ENCODE results near the gene RXRA.

Gene RXRA

GRCh38 chr9:134360180-134360759, 34.0 kb downstream of the RXRA start:
- Histone ChIP-seq H4K91ac (ENCODE audit: low read depth, low read length, poor library complexity) (no peak overlapping the region), H2BK15ac (ENCODE audit: low read length) (peak overlapping the region; percentile 49), H3K27me3 (ENCODE audit: control insufficient read depth in 3 of 3, insufficient read depth in 3 of 3, low read depth in 1 of 3, low read length in 3 of 3) (no peaks in the 10 kb centered on the region), H3K4me2 (ENCODE audit: insufficient read depth, low read length, poor library complexity, severe bottlenecking) (no peak overlapping the region), H3K4me1 (ENCODE audit: control insufficient read depth in 2 of 2, insufficient read depth in 1 of 2, low read depth in 1 of 2, low read length in 2 of 2) (peaks cover under 1 to 8% of the 10 kb centered on the region in 2 donors), H3K18ac (ENCODE audit: low read length) (peak overlapping the region; percentile 74), H3K27ac (replicated peaks; ENCODE audit: low read length) (no peak overlapping the region), H4K8ac (ENCODE audit: low read depth, low read length) (no peak overlapping the region), H2AFZ (ENCODE audit: low read length) (no peak overlapping the region), H2BK120ac (ENCODE audit: low read depth, low read length) (peak overlapping the region; percentile 87), H3K14ac (ENCODE audit: low read length) (peak overlapping the region; percentile 38), H3K36me3 (replicated peaks in 1 of 2; ENCODE audit: control insufficient read depth in 2 of 2, insufficient read depth in 2 of 2, low read length in 2 of 2) (no peaks in the 10 kb centered on the region), H3K23ac (ENCODE audit: low read depth, low read length, poor library complexity) (peak overlapping the region; percentile 80), H3K9ac (ENCODE audit: low read depth, low read length, poor library complexity) (no peak overlapping the region), H2BK5ac (ENCODE audit: low read length) (no peak overlapping the region), H3K4ac (ENCODE audit: low read length) (peak overlapping the region; percentile 23), H2AK5ac (ENCODE audit: low read depth, low read length) (peak overlapping the region; percentile 90), H2BK12ac (ENCODE audit: low read length) (no peak overlapping the region), H3K9me3 (replicated peaks in 1 of 2; ENCODE audit: control insufficient read depth in 2 of 2, insufficient read depth in 1 of 2, low read depth in 1 of 2, low read length in 2 of 2) (no peaks in the 10 kb centered on the region), H3K4me3 (ENCODE audit: low read length in 2 of 2) (no peak overlapping the region), H3K79me1 (ENCODE audit: low read depth, low read length) (peaks cover 48% of the 10 kb centered on the region)
- DNase-seq (ENCODE audit: low spot score): no peak
- no CpG with 5 or more reads among the region's 30 CpGs for WGBS, 2 donors (ENCODE audit: extremely low coverage in 2 of 2, insufficient read length in 2 of 2, insufficient replicate concordance in 1 of 2)

GRCh38 chr9:134360897-134361296, 34.6 kb downstream of the RXRA start:
- peak overlapping the region; percentile 63 for H2AK5ac ChIP-seq (ENCODE audit: low read depth, low read length)
- H3K4ac ChIP-seq (ENCODE audit: low read length): no peak overlapping the region
- H3K9ac ChIP-seq (ENCODE audit: low read depth, low read length, poor library complexity): no peak overlapping the region
- peak overlapping the region; percentile 73 for H3K23ac ChIP-seq (ENCODE audit: low read depth, low read length, poor library complexity)
- H3K27ac ChIP-seq (replicated peaks; ENCODE audit: low read length): no peak overlapping the region
- H3K4me3 ChIP-seq (ENCODE audit: low read length in 2 of 2): no peak overlapping the region
- no peak overlapping the region for H4K91ac ChIP-seq (ENCODE audit: low read depth, low read length, poor library complexity)
- H2AFZ ChIP-seq (ENCODE audit: low read length): no peak overlapping the region
- H3K14ac ChIP-seq (ENCODE audit: low read length): no peak overlapping the region
- WGBS, 2 donors (ENCODE audit: extremely low coverage in 2 of 2, insufficient read length in 2 of 2, insufficient replicate concordance in 1 of 2): no CpG with 5 or more reads among the region's 14 CpGs
- no peaks in the 10 kb centered on the region for H3K36me3 ChIP-seq (replicated peaks in 1 of 2; ENCODE audit: control insufficient read depth in 2 of 2, insufficient read depth in 2 of 2, low read length in 2 of 2)
- no peak overlapping the region for H4K8ac ChIP-seq (ENCODE audit: low read depth, low read length)
- H3K4me1 ChIP-seq (ENCODE audit: control insufficient read depth in 2 of 2, insufficient read depth in 1 of 2, low read depth in 1 of 2, low read length in 2 of 2): peaks cover 3 to 14% of the 10 kb centered on the region in 2 donors
- H3K27me3 ChIP-seq (ENCODE audit: control insufficient read depth in 3 of 3, insufficient read depth in 3 of 3, low read depth in 1 of 3, low read length in 3 of 3): no peaks in the 10 kb centered on the region
- no peak for DNase-seq (ENCODE audit: low spot score)
- peaks cover 50% of the 10 kb centered on the region for H3K79me1 ChIP-seq (ENCODE audit: low read depth, low read length)
- H3K4me2 ChIP-seq (ENCODE audit: insufficient read depth, low read length, poor library complexity, severe bottlenecking): no peak overlapping the region
- no peak overlapping the region for H2BK5ac ChIP-seq (ENCODE audit: low read length)
- H3K9me3 ChIP-seq (replicated peaks in 1 of 2; ENCODE audit: control insufficient read depth in 2 of 2, insufficient read depth in 1 of 2, low read depth in 1 of 2, low read length in 2 of 2): no peaks in the 10 kb centered on the region
- no peak overlapping the region for H2BK12ac ChIP-seq (ENCODE audit: low read length)
- H2BK120ac ChIP-seq (ENCODE audit: low read depth, low read length): peak overlapping the region; percentile 87
- peak overlapping the region; percentile 28 for H3K18ac ChIP-seq (ENCODE audit: low read length)
- H2BK15ac ChIP-seq (ENCODE audit: low read length): no peak overlapping the region

DNA sequence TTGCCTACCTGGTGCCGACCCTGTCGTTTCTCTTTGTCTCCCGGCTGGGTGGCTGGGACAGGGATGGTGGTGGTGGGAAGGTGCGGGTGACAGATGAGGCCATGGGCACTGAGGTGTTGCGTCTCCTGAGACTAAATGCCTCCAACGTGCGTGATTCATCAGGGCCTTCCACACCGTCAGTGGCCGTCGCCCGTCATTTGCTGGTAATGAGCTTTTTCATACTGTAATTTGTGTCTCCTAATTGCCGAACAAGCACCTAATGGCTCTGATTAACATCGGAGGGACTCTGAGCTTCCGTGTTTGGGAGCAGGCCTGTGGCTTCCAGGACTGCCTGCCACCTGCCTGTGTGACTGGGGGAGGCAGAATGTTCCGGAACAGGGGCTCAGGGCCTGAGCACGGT, 35.2 kb downstream of the RXRA start:
- Histone ChIP-seq H3K9ac (ENCODE audit: low read depth, low read length, poor library complexity) (no peak overlapping the region), H4K8ac (ENCODE audit: low read depth, low read length) (no peak overlapping the region), H3K18ac (ENCODE audit: low read length) (peak overlapping the region; percentile 38), H3K27ac (replicated peaks; ENCODE audit: low read length) (no peak overlapping the region), H3K27me3 (ENCODE audit: control insufficient read depth in 3 of 3, insufficient read depth in 3 of 3, low read depth in 1 of 3, low read length in 3 of 3) (no peaks in the 10 kb centered on the region), H2AFZ (ENCODE audit: low read length) (no peak overlapping the region), H3K4me1 (ENCODE audit: control insufficient read depth in 2 of 2, insufficient read depth in 1 of 2, low read depth in 1 of 2, low read length in 2 of 2) (peaks cover 3 to 15% of the 10 kb centered on the region in 2 donors), H3K4ac (ENCODE audit: low read length) (no peak overlapping the region), H4K91ac (ENCODE audit: low read depth, low read length, poor library complexity) (no peak overlapping the region), H2AK5ac (ENCODE audit: low read depth, low read length) (peak overlapping the region; percentile 63), H2BK120ac (ENCODE audit: low read depth, low read length) (no peak overlapping the region), H3K4me3 (ENCODE audit: low read length in 2 of 2) (no peak overlapping the region), H2BK5ac (ENCODE audit: low read length) (no peak overlapping the region), H3K79me1 (ENCODE audit: low read depth, low read length) (peaks cover 50% of the 10 kb centered on the region), H3K23ac (ENCODE audit: low read depth, low read length, poor library complexity) (peak overlapping the region; percentile 73), H2BK15ac (ENCODE audit: low read length) (no peak overlapping the region), H3K36me3 (replicated peaks in 1 of 2; ENCODE audit: control insufficient read depth in 2 of 2, insufficient read depth in 2 of 2, low read length in 2 of 2) (no peaks in the 10 kb centered on the region), H3K14ac (ENCODE audit: low read length) (peak overlapping the region; percentile 75), H3K4me2 (ENCODE audit: insufficient read depth, low read length, poor library complexity, severe bottlenecking) (no peak overlapping the region), H2BK12ac (ENCODE audit: low read length) (peak overlapping the region; percentile 10), H3K9me3 (replicated peaks in 1 of 2; ENCODE audit: control insufficient read depth in 2 of 2, insufficient read depth in 1 of 2, low read depth in 1 of 2, low read length in 2 of 2) (no peaks in the 10 kb centered on the region)
- DNase-seq (ENCODE audit: low spot score): no peak
- no CpG with 5 or more reads among the region's 16 CpGs for WGBS, 2 donors (ENCODE audit: extremely low coverage in 2 of 2, insufficient read length in 2 of 2, insufficient replicate concordance in 1 of 2)

GRCh38 chr9:134361843-134362414, 35.7 kb downstream of the RXRA start:
- no peak overlapping the region for H3K4me2 ChIP-seq (ENCODE audit: insufficient read depth, low read length, poor library complexity, severe bottlenecking)
- no peak for DNase-seq (ENCODE audit: low spot score)
- H3K4me3 ChIP-seq (ENCODE audit: low read length in 2 of 2): no peak overlapping the region
- no peak overlapping the region for H3K18ac ChIP-seq (ENCODE audit: low read length)
- peak overlapping the region; percentile 12 for H4K91ac ChIP-seq (ENCODE audit: low read depth, low read length, poor library complexity)
- H2BK120ac ChIP-seq (ENCODE audit: low read depth, low read length): no peak overlapping the region
- no peaks in the 10 kb centered on the region for H3K9me3 ChIP-seq (replicated peaks in 1 of 2; ENCODE audit: control insufficient read depth in 2 of 2, insufficient read depth in 1 of 2, low read depth in 1 of 2, low read length in 2 of 2)
- no peak overlapping the region for H2AFZ ChIP-seq (ENCODE audit: low read length)
- H3K4me1 ChIP-seq (ENCODE audit: control insufficient read depth in 2 of 2, insufficient read depth in 1 of 2, low read depth in 1 of 2, low read length in 2 of 2): peaks cover 3 to 15% of the 10 kb centered on the region in 2 donors
- peak overlapping the region; percentile 39 for H2BK5ac ChIP-seq (ENCODE audit: low read length)
- H3K27me3 ChIP-seq (ENCODE audit: control insufficient read depth in 3 of 3, insufficient read depth in 3 of 3, low read depth in 1 of 3, low read length in 3 of 3): no peaks in the 10 kb centered on the region
- H3K27ac ChIP-seq (replicated peaks; ENCODE audit: low read length): no peak overlapping the region
- H4K8ac ChIP-seq (ENCODE audit: low read depth, low read length): peak overlapping the region; percentile 92
- H3K14ac ChIP-seq (ENCODE audit: low read length): peak overlapping the region; percentile 82
- H3K79me1 ChIP-seq (ENCODE audit: low read depth, low read length): peaks cover 48% of the 10 kb centered on the region
- H3K36me3 ChIP-seq (replicated peaks in 1 of 2; ENCODE audit: control insufficient read depth in 2 of 2, insufficient read depth in 2 of 2, low read length in 2 of 2): no peaks in the 10 kb centered on the region
- H3K4ac ChIP-seq (ENCODE audit: low read length): no peak overlapping the region
- peak overlapping the region; percentile 89 for H3K23ac ChIP-seq (ENCODE audit: low read depth, low read length, poor library complexity)
- peak overlapping the region; percentile 22 for H2BK12ac ChIP-seq (ENCODE audit: low read length)
- H2BK15ac ChIP-seq (ENCODE audit: low read length): no peak overlapping the region
- no CpG with 5 or more reads among the region's 15 CpGs for WGBS, 2 donors (ENCODE audit: extremely low coverage in 2 of 2, insufficient read length in 2 of 2, insufficient replicate concordance in 1 of 2)
- peak overlapping the region; percentile 28 for H2AK5ac ChIP-seq (ENCODE audit: low read depth, low read length)
- H3K9ac ChIP-seq (ENCODE audit: low read depth, low read length, poor library complexity): peak overlapping the region; percentile 21

Measured in neuronal stem cell (in vitro differentiated cells).